Pulmonary artery endothelial cell (primary cell): ENCODE results near the gene GFI1. TPM values are rescaled to one million over a fixed set of nuclear protein-coding genes. Genes with fewer than 3 reads are reported as not detected.
"Not testable (repeated sequence)": the region's sequence is repeated elsewhere in the genome, so short reads cannot be mapped to it uniquely, and the experiment has no call there.

Experiments
- DNase-seq: peaks from one replicate; pipeline ENCODE4 v3.0.0-alpha.2; 2011; ENCODE audit warnings: low read depth, low spot score
- total RNA-seq: library from RNA; depleted of rRNA; stranded (reverse); fragments of >200 nt; gene quantifications from 2 replicates; pipeline ENCODE4 v1.2.3, GENCODE V29; 2014

The GFI1 gene
- total RNA-seq: 0.04 and 0.26 TPM in 2 replicates

GRCh38 chr1:92486251-92487077, at the start of gene GFI1:
Gene GFI1 (minus strand): TSS chr1:92486925. CDS start chr1:92483487, 3,438 bp downstream.
- DNase-seq: no peak

GRCh38 chr1:92532371-92532770, 45.6 kb upstream of the GFI1 start:
- DNase-seq: not testable (repeated sequence)

GRCh38 chr1:92531939-92532338, 45.2 kb upstream of the GFI1 start:
- not testable (repeated sequence) for DNase-seq

GRCh38 chr1:92527670-92528069, 40.9 kb upstream of the GFI1 start:
- DNase-seq: no peak

- DNase-seq: not testable (repeated sequence)
These were observed 38.3 kb upstream of the GFI1 start for GRCh38 chr1:92524944-92525590.

- no peak for DNase-seq
These were observed 32.3 kb upstream of the GFI1 start for GRCh38 chr1:92519043-92519442.

- DNase-seq: no peak
These were observed 29.8 kb upstream of the GFI1 start for GRCh38 chr1:92516574-92516973.

GRCh38 chr1:92515796-92516201, 29.1 kb upstream of the GFI1 start:
- DNase-seq: no peak

- no peak for DNase-seq
These were observed 24.8 kb upstream of the GFI1 start for GRCh38 chr1:92511541-92511940.

- no peak for DNase-seq
These were observed 22.9 kb upstream of the GFI1 start for GRCh38 chr1:92509619-92510018.

GRCh38 chr1:92505015-92505692, 18.4 kb upstream of the GFI1 start:
- no peak for DNase-seq

- DNase-seq: no peak
These were observed 17.7 kb upstream of the GFI1 start for GRCh38 chr1:92504291-92505014.

- DNase-seq: no peak
These were observed 17.2 kb upstream of the GFI1 start for GRCh38 chr1:92503926-92504285.

- no peak for DNase-seq
These were observed 16.6 kb upstream of the GFI1 start for GRCh38 chr1:92503043-92503925.

- no peak for DNase-seq
These were observed 15.5 kb upstream of the GFI1 start for GRCh38 chr1:92502247-92502646.

GRCh38 chr1:92500552-92500951, 13.8 kb upstream of the GFI1 start:
- no peak for DNase-seq

- DNase-seq: no peak
These were observed 8.8 kb upstream of the GFI1 start for GRCh38 chr1:92495392-92496063.

- DNase-seq: no peak
These were observed 7.9 kb upstream of the GFI1 start for GRCh38 chr1:92494485-92495141.

- DNase-seq: no peak
These were observed 6.4 kb upstream of the GFI1 start for GRCh38 chr1:92493139-92493538.

- no peak for DNase-seq
These were observed 2.1 kb upstream of the GFI1 start for GRCh38 chr1:92488832-92489231.
